Fibroblast of skin of back (primary cell): ENCODE measurements around the gene FGF10.

Experiments used
- DNase-seq: peaks from one replicate; pipeline ENCODE4 v3.0.0-alpha.2; 2013

Gene FGF10

DNA sequence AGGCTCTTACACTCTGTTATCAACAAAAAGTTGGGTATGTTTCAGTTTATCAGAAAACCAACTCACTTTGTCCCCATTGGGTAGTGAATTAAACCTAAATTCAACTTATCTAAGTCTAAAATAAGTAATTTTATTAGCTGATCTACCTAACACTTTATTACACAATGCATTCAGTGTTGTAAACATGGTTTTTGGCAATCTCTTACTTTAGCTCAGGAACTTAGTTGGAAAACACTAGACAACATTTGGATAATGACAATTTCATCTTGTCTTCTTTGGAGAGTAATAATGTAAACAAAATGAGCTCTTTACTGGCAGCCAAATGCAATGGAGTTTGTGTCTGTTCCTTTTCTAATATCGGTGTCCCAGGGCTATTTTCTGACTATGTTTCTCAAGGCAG, 33.0 kb downstream of the FGF10 start:
- no peak for DNase-seq

DNA sequence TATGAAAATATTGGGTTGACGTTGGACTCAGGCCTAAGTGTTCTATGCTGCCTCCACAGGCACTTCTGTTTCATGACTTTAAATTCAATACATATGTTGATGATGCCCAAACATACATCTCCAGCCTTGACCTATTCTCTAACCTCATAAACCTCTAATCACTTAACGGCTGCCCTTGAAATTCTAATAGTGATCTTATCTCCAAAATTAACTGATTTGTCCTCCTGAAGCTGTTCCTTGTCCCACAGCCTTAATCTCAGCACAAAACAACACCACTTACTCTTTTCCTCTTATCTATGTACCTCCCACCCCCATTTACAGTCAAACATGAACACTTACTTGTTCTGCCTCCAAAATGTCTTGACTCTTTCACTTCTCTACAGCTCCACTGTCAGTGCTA, 43.3 kb downstream of the FGF10 start:
- no peak for DNase-seq

DNA sequence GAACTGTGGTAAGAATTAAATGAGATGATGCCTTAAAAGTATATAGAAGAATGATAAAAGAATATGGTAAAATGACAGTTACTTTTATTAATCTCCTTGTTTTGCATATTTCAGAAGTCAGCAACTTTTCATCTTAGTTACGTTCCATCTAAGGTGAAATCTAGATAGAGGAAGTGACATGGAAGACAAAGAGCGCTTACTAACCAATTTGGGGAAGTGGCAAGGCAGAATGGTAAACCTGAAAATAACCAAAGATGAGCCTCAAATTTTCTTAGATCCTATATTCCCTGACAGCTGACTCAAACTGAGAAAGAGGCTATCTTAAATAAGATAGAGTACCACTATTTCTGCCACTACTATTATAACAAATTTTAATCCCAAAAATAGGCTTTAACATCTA, 52.5 kb downstream of the FGF10 start:
- no peak for DNase-seq

DNA sequence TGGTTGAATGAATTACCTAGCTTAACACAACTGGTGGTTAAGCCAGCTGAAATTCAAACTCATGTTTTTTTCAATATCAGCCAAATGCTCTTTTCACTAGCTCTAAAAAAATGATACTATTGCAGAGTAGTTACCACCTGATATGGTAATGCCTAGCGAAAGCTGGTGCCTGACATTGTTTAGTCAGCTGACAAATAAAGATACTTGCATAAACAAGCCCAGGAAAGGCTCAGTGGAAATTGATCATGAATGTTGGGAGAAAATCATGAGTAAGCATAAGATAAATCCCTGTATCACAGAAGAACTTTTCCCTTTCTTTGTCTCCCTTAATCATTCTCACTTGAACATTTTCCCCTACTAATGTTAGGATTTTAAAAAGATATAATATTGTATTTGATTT, 54.6 kb downstream of the FGF10 start:
- DNase-seq = no peak

DNA sequence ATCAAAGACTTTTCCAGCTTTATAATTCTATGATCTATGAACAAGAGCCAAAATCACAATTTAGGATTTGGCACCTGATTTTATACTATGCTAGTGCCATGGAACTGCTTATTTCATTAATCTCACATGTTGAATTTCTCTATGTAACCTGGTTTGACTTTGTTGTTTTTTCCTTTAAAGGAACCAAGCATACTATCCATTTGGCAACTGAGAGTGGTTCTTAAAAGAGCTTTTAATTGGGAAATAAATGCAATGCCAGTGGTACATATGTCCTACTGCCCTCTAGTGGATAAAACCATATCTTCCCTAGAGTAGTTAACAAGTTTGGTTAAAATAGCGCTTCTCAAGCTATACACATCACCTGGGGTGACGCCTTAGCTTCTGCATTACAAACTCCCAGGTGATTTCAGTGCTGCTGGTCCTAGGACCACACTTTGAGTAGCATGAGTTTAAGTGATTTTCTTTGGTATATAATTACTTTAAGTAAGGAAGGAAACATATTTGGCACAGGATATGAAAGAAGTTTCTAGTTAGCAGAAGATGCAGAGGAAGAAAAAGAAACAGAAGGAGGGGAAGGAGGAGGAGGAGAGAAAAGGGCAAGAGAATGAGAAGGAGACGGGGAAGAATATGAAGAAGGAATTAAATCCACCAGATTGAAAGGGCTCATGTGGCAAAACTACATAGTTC, 56.8 kb downstream of the FGF10 start:
- DNase-seq = peak; percentile 42

DNA sequence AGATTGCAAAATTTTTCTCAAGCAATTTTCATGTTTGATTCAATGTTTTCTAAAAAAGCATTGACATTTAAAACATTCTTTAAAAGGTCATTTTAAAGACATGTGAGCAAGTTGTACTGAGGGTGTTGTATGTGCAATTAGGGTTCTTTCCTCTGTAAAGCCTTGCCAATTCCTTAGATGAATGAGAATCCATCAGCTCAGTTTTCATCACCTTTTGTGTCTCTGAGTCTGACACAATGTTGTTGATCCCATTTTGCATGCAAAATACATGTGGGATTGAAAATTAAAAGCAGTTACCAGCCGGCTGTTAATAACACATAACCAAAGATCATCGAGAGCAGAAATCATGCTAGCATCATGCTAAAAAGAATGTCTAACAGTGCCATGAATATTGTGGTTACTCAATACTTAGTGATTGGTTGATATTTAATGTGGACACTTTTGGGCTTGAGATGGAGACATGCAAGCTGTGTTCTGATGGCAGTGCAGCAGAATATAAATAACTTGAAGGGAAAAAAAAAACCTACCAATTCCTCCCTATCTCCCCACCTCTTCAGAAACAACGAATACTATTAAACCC, 57.7 kb downstream of the FGF10 start:
- no peak for DNase-seq

DNA sequence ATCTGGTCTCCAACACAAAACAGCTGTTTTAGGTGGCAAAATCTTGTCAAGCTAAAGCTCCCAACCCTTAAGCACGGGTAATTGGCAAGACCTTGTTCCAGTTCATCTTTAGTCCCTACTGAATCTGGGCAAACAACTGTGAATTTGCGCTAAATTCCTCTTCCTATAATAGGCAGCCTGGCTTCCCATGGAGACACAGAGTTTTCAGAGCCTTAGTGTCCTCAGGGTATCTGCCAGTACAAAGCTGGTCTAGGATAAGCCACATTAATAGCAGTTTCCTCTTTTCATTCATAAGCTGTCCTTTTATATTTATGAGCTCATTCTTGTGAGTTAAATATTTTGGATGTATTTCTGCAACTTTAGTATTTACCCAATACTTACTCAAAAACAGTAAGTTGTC, 59.5 kb downstream of the FGF10 start:
- no peak for DNase-seq

DNA sequence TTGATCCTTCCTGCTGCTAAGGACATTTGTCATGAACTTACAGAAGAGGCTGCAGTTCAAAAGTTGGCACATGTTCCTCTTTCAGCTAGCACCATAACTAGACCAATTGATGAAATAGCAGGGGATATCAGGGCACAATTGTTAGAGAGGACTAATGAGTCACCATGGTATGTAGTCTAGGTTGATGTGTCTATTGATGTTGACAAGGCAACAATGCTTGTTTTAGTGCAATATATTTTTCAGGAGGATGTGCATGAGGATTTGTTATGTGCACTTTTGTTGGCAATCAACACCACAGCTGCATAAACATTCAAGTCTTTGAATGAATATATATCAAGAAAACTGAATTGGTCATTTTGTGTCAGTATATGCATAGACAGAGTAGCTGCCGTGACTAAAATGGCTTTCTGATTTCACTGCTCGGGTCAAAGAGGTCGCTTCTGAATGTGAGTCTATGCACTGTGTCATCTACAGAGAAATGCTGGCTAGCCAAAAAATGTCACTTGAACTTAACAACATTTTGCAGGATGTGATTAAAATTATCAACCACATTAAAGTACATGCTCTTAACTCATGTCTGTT, 68.0 kb downstream of the FGF10 start:
- DNase-seq = no peak

DNA sequence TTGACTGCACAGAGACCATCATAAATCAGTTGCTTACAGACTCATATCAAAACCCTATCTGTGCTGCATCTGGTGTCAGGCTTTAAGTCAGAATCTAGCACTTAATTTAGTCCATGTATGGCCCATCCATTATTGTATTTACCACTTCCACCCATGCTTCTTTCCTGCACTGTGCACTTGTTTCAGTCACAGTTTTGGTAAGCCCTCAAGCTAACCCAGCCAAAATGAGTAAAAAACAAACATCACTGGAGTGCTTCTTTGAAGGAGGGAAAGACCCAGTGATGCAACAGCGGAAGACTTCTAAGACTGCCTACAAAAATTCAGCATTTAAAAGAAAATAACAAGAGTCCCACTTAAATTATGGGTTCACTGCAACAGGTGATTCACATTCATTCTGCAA, 69.0 kb downstream of the FGF10 start:
- DNase-seq = no peak

DNA sequence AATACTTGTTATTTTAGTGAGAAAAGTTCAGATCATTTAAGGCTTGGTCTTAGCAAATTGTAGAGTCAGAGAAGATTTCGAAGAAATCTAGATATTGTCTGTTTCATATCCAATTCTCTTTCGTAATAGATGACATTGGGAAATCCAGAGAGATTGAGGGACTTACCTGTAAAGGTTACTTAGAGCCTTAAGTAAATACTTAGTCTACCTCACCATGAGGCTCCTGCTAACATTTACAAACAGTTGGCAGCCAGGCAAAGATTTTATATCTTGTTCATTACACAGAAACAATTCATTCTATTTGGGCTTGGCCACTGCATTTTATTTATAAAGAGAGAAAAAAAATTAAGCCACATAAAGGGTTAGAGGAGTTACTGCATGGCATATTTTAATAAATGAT, 70.3 kb downstream of the FGF10 start:
- DNase-seq = no peak

DNA sequence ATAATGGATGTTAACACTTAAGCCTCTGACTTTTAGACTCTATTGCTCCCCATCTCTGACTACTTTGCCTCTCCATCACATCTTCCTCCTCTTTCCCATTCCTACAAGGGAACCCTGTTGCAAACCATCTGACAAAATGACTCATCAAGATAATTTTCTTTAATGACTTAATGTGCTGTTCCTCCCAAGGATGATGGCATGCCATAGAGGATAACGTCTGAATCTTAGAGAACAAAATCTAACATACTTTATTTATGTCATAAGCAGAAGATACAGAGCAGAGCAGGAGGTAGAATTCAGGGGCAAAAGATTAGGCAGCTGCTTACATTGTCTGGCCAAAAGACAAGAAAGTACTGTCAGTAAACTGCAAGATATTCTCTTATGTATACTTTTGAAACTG, 76.8 kb downstream of the FGF10 start:
- no peak for DNase-seq

DNA sequence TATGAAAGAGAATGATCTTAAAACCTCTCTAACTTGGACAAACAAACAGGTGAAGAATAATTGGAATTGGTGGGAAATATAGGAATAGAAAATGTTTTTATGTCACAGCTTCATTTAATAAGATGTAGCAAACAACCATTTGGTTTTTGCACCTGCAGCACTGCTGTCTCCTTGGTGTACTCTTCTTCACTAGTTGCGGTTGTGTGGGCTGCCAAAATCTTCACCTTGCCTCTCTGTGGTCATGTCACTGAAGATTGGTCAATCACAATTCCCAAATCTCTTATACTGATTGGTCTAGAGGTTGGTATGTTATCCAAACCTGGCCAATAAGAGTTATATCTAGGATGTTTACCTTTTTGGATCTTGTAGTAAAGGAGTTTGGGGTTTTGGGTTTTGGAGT, 88.7 kb downstream of the FGF10 start:
- no peak for DNase-seq

DNA sequence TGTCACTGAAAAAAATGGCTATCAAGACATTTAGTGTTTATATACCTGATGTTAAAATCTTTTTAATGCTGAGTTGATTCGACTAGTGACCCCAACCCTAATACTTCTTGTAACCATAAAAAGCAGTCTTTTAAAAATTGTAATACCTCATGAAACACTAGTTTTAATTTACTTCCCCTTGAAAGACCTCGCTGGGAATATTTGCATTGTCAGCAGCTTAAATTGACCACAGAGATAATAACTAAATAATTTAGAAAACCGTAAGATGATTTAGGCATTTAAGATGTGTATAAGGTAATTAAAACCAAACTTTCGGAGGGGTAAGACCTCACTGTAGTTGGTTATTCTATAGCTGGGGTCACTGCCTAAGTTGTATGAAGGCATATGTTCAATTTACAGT, 89.8 kb downstream of the FGF10 start:
- DNase-seq = no peak

DNA sequence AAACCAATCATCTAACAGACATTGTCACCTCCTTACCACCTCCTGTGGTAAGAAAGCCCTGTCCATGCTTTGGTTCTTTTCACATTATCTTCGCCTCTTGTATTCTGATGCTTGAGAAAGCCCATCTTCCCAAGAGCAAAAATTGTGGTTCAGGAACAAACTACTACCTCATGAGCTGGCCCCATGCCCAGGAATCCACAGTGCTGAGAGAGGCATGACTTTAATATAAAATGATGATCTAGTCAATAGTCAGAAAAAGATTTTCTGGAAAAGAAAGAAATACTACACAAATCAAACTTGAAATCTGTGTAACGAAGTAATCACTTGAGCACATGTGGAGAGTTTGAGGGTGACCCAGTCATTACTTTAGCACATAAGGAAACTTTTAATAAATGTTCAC, 94.7 kb downstream of the FGF10 start:
- peak; percentile 15 for DNase-seq

DNA sequence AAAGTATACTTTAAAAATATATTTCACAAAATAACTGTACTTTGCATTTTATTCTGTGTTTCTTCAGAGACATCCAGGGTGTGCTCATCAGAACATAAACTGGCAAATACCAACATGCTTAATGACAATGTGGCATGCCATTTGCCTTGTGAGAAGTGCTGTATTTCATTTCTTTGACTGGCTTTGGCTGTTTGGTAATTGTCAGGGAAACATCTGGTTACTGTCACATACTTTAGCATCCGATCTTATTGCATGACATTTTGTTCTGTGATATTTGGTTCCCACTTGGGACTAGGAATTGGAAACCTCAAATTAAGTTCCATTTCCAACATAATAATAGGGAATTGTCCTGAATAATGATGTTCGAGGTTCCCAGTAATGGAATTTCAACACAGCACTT, 96.5 kb downstream of the FGF10 start:
- DNase-seq = no peak

DNA sequence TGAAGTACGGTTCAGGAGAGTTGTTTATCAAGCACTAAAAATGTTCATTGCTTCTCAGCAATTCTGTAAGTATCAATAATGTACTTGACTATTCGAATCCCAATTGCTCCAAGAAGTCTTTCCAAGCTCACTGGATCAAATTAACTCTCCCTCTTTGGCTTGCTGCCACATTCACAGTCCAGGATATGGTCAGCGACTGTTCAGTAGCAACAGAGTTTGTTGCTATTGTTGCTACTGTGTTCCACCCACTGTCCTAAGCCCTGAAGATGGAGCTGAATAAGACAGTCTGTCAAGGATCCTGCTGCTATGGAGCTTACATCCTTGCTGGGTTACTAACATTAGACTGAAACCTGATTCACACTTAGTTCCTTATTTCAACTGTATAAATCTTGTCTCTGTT, 110.8 kb downstream of the FGF10 start:
- DNase-seq = peak; percentile 1

DNA sequence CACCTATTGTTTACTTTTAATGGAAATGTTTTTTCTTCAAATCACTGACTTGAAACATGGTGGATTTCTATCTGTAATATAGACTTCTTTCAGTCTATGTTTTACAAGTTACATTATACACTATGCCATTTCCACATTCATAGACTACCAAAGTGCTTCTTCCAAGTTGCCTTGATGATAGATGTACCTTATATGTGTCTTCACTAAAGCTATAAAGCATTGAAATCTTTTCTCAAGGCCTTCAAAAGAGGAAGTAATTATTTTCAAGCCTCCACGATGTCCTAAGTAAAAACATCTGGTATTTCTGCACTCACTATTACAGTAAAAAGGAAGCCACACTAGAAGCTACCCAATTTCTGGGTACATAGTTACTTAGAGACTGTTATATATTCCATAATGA, 113.3 kb downstream of the FGF10 start:
- no peak for DNase-seq

DNA sequence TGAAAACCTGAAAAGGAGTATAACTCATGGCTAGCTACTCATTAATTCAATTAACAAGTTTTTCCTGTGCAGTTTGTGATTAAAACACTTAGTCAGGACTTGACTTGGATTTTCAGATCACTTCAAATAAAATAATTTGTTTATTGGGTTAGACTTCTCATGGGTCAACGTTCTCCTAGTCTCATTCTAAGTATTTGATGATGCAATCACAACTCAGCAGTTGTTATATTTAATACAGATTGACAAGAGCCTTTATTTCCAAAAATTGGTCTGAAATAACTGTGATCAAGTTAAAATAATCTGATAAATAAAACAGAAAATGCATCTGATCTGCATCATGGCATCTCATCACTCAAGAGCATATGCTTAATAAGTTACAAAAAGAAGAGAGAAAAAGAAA, 113.9 kb downstream of the FGF10 start:
- DNase-seq = no peak

DNA sequence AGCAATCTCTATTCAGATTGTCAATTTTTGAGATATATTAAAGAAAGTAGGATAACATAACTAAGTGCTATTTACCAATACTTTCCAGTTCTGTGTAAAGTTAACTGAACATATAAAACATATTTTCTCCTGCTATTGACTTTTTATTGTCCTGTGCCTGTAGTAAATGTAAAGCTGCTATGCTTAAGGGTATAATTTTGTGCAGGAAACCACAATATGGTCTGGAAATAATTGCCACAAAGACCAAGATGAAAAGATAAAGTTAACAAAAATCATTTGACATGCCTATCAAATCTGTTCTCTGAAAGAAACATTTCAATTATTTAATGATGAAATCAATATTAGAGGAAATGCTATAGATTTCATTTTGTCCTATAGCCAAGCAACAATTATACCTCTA, 121.3 kb downstream of the FGF10 start:
- no peak for DNase-seq

DNA sequence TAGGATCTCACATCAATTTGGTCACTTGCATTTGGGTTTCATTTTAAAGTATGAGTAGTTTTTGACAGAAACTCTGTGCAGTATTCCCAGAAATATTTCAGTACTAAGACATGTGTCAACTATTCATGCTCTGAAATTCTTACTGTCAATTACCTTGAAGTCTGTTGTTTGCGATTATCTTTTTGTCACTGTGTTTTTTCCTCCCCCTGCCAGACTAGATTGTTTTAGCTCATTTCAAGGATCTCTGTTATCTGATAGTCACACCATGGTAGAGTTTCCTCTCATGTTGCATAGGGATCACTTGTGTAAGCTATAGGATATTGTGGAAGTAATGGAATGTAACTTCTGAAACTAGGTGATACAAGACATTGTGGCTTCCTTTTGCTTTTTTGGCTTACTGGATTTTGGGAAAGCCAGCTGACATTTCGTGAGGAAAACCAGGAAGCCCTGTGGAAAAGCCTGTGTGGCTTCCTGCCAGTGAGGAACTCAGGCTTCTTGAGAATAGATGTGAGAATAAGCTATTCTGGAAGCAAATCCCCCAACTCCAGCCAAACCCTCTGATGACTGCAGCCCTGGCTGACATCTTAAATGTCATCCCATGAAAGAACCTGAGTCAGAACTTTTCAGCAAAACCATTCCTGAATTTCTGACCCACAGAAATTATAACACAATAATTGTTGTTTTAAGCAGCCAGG, 122.2 kb downstream of the FGF10 start:
- no peak for DNase-seq

DNA sequence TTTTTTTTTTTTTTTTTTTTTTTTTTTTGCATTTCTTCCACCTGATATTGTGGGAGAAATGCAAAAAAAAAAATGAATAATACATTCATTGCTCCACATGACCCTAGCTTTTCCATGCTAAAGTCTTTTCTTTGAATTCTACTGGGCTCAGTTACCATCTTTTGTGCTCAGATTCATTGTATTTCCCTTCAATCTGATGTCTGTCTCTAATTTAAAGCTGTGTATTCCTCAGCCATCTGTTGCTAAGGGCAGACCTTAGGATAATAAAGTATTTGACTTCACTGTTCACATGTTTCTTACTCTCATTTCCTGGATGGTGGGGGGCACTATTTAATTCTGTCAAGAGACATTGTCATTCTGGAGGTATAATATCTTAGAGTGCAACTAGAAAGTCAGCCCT, 123.5 kb downstream of the FGF10 start:
- no peak for DNase-seq

DNA sequence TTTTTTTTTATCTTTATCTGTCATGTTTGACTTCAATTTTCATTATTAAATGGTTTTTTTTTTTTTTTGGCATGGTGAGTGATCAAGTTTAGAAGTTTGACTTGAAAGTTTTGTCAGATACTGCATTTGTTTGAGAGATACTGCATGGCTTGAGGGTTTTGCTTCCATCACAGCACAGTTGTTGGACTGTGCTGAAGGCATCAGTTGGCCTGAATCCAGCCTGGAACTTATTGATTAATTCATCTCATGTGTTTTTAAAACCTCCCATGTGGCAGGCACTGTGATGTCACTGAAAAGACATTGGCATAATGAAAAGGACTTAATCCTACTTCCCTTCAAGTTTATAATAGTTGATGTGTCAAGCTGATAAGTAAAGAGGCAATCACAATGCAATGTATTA, 128.4 kb downstream of the FGF10 start:
- DNase-seq = no peak

DNA sequence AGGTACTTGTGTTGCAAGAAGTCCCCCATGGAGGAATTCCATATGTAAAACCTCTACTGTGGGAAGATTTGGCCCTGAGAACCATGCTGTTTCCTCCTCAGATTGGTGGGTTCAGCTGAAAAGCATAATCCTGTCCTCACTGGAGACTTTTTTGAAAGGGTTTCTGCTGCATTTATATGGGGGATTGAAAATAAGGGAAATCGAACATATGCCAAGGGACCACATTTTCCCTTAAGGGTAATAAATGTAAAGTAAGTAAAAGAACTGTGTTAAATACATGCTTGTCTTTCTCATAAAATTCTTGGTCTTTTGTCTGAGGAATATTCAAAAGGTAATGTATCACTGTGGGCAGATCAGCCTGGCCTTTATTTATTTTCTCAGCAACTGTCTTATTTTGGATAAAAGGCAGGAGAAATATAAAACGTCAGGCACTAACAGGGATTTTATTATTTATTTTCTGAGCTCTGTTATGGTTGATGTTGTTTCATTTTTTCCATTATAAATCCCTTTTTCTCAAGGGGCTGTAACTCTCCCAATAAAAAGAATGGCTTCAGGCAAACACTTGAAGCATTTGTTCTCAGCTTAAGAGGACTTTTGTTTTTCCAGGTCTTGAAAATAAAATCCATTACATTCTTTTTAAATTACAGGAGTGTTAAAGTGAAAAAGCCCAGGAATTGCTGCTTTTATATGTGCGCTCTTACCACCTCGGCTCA, 131.4 kb downstream of the FGF10 start:
- no peak for DNase-seq
